WTC11 (cell line): ENCODE results near the gene SPEM2.

Source experiments
- ATF3 ChIP-seq: sonication (generic); formaldehyde crosslinking; conservative IDR thresholded peaks from 2 replicates; pipeline ENCODE4 v1.8.1; 2022; ENCODE audit warnings: mild to moderate bottlenecking, missing genetic modification reagents
- CBFB ChIP-seq: sonication (generic); formaldehyde crosslinking; IDR thresholded peaks from 2 replicates; pipeline ENCODE4 v1.8.1; 2022; ENCODE audit warnings: mild to moderate bottlenecking, low read depth, missing genetic modification reagents
- GRHL2 ChIP-seq: fragments of 250-450 bp; sonication (Bioruptor Pico); IDR thresholded peaks from 2 replicates; pipeline ENCODE4 v1.8.0; 2022; ENCODE audit warnings: mild to moderate bottlenecking, moderate library complexity; ENCODE audit not compliant: insufficient replicate concordance, severe bottlenecking
- NFE2L1 ChIP-seq: sonication (generic); formaldehyde crosslinking; IDR thresholded peaks from 2 replicates; pipeline ENCODE4 v1.8.1; 2023; ENCODE audit warnings: missing genetic modification reagents
- SMAD3 ChIP-seq: sonication (generic); formaldehyde crosslinking; IDR thresholded peaks from 2 replicates; pipeline ENCODE4 v1.8.0; 2022; ENCODE audit warnings: missing genetic modification reagents, mild to moderate bottlenecking, borderline replicate concordance
- SMAD4 ChIP-seq: sonication (generic); formaldehyde crosslinking; IDR thresholded peaks from 2 replicates; pipeline ENCODE4 v1.8.0; 2022; ENCODE audit warnings: mild to moderate bottlenecking, missing genetic modification reagents
- SOX15 ChIP-seq: fragments of 250-450 bp; sonication (Bioruptor Pico); IDR thresholded peaks from 2 replicates; pipeline ENCODE4 v1.9.0; 2021; ENCODE audit warnings: mild to moderate bottlenecking
- ZNF138 ChIP-seq: sonication (generic); formaldehyde crosslinking; conservative IDR thresholded peaks from 2 replicates; pipeline ENCODE4 v1.8.1; 2022; ENCODE audit warnings: mild to moderate bottlenecking, moderate library complexity, missing genetic modification reagents
- TF ChIP-seq, protein P1 (sequence below): fragments of 200-600 bp; IDR thresholded peaks from 2 replicates; pipeline ENCODE4 v1.8.0; 2022; ENCODE audit warnings: antibody characterized with exemption
- TF ChIP-seq, protein P2 (sequence below): sonication (generic); formaldehyde crosslinking; IDR thresholded peaks from 2 replicates; pipeline ENCODE4 v1.8.1; 2023; ENCODE audit warnings: mild to moderate bottlenecking, moderate library complexity, missing genetic modification reagents
- TF ChIP-seq, protein P3 (sequence below): sonication (generic); formaldehyde crosslinking; IDR thresholded peaks from 2 replicates; pipeline ENCODE4 v1.8.1; 2023; ENCODE audit warnings: mild to moderate bottlenecking, missing genetic modification reagents, moderate library complexity

DNA sequence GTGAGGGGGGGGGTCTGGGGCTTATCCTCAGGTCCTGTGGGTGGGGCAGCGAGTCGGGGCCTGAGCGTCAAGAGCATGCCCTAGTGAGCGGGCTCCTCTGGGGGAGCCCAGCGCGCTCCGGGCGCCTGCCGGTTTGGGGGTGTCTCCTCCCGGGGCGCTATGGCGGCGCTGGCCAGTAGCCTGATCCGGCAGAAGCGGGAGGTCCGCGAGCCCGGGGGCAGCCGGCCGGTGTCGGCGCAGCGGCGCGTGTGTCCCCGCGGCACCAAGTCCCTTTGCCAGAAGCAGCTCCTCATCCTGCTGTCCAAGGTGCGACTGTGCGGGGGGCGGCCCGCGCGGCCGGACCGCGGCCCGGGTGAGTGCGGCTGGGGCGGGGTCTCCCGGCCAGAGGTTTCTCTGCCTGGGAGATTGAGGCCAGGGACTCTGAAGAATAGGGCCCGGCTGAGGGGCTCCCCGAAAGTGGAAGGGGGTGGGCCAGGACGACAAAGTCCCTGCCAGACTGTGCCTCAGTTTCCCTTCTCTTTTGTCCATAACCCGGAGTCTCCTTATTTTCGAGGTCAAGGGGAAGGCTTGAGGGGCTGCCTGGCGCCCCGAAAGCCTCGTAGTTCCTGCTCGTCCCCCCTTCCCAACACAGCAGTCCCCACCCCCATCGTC, 14.2 kb downstream of the SPEM2 start, which contains the start of gene FGF11:
- TF ChIP-seq, protein P1, sequence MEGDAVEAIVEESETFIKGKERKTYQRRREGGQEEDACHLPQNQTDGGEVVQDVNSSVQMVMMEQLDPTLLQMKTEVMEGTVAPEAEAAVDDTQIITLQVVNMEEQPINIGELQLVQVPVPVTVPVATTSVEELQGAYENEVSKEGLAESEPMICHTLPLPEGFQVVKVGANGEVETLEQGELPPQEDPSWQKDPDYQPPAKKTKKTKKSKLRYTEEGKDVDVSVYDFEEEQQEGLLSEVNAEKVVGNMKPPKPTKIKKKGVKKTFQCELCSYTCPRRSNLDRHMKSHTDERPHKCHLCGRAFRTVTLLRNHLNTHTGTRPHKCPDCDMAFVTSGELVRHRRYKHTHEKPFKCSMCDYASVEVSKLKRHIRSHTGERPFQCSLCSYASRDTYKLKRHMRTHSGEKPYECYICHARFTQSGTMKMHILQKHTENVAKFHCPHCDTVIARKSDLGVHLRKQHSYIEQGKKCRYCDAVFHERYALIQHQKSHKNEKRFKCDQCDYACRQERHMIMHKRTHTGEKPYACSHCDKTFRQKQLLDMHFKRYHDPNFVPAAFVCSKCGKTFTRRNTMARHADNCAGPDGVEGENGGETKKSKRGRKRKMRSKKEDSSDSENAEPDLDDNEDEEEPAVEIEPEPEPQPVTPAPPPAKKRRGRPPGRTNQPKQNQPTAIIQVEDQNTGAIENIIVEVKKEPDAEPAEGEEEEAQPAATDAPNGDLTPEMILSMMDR, result no peak
- no peak for TF ChIP-seq GRHL2
- TF ChIP-seq ZNF138, result no peak
- TF ChIP-seq, protein P2, sequence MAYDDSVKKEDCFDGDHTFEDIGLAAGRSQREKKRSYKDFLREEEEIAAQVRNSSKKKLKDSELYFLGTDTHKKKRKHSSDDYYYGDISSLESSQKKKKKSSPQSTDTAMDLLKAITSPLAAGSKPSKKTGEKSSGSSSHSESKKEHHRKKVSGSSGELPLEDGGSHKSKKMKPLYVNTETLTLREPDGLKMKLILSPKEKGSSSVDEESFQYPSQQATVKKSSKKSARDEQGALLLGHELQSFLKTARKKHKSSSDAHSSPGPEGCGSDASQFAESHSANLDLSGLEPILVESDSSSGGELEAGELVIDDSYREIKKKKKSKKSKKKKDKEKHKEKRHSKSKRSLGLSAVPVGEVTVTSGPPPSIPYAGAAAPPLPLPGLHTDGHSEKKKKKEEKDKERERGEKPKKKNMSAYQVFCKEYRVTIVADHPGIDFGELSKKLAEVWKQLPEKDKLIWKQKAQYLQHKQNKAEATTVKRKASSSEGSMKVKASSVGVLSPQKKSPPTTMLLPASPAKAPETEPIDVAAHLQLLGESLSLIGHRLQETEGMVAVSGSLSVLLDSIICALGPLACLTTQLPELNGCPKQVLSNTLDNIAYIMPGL (CRISPR knock-in tag), result no peak
- TF ChIP-seq, protein P3, sequence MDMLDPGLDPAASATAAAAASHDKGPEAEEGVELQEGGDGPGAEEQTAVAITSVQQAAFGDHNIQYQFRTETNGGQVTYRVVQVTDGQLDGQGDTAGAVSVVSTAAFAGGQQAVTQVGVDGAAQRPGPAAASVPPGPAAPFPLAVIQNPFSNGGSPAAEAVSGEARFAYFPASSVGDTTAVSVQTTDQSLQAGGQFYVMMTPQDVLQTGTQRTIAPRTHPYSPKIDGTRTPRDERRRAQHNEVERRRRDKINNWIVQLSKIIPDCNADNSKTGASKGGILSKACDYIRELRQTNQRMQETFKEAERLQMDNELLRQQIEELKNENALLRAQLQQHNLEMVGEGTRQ (CRISPR knock-in tag), result no peak
- TF ChIP-seq NFE2L1 (CRISPR knock-in tag), result no peak
- no peak for TF ChIP-seq ATF3 (CRISPR knock-in tag)
- TF ChIP-seq SOX15, result no peak
- TF ChIP-seq SMAD4 (CRISPR knock-in tag), result no peak
- TF ChIP-seq SMAD3 (CRISPR knock-in tag), result no peak
- TF ChIP-seq CBFB, result no peak
